ENCODE measurements around the gene ATP8A2.
A peak's percentile ranks its signal among the peaks of the same experiment; 100 is the strongest.

The ATP8A2 gene

GRCh38 chr13:25391932-25392331, 20.2 kb downstream of the ATP8A2 start:
- TF ChIP-seq CTCF (IDR thresholded peaks at IDR 0.05): no peak

- no peak for TF ChIP-seq CTCF (IDR thresholded peaks at IDR 0.05)
These were observed 22.8 kb downstream of the ATP8A2 start for GRCh38 chr13:25394402-25395060.

GRCh38 chr13:25397763-25398162, 26.0 kb downstream of the ATP8A2 start:
- no peak for TF ChIP-seq CTCF (IDR thresholded peaks at IDR 0.05)

GRCh38 chr13:25400925-25401324, 29.2 kb downstream of the ATP8A2 start:
- TF ChIP-seq CTCF (IDR thresholded peaks at IDR 0.05): no peak

- no peak for TF ChIP-seq CTCF (IDR thresholded peaks at IDR 0.05)
These were observed 30.2 kb downstream of the ATP8A2 start for GRCh38 chr13:25401958-25402357.

- TF ChIP-seq CTCF (IDR thresholded peaks at IDR 0.05): peak; percentile 18; the same call in 1 of the 2 replicates
These were observed 34.6 kb downstream of the ATP8A2 start for GRCh38 chr13:25406377-25406776.

- TF ChIP-seq CTCF (IDR thresholded peaks at IDR 0.05): no peak
These were observed 38.2 kb downstream of the ATP8A2 start for GRCh38 chr13:25409938-25410337.

- no peak for TF ChIP-seq CTCF (IDR thresholded peaks at IDR 0.05)
These were observed 43.5 kb downstream of the ATP8A2 start for GRCh38 chr13:25415241-25415640.

All from LNCAP (cell line).